ENCODE data around the gene OR4C6. TPM values are rescaled to one million over a fixed set of nuclear protein-coding genes. Genes with fewer than 3 reads are reported as not detected.

The OR4C6 gene
- total RNA-seq (2014; rRNA removed; shearing (Covaris generic)) = not detected in 2 replicates
- not detected in 2 replicates for polyA plus RNA-seq (2016; fragmentation: Nextera tagmentation; extraction: Ambion mirVana)

GRCh38 chr11:55661901-55662300, at the start of gene OR4C6:
OR4C6 (plus strand) TSS chr11:55662201; CDS start chr11:55665167, 2,966 bp downstream.
- DNase-seq = no peak
- Histone ChIP-seq H3K36me3 (ENCODE audit: low read depth) (no peaks in the 10 kb centered on the region), H3K27ac (no peak within 1 kb of the TSS), H3K27me3 (replicated peaks; ENCODE audit: insufficient read depth) (no peaks in the 10 kb centered on the region), H3K9me2 (ENCODE audit: insufficient read depth) (no peaks in the 10 kb centered on the region), H3K9ac (no peak within 1 kb of the TSS), H3K79me2 (ENCODE audit: insufficient read depth) (no peaks in the 10 kb centered on the region), H3K4me2 (ENCODE audit: unreplicated experiment) (no peak within 1 kb of the TSS), H3K4me1 (ENCODE audit: insufficient read depth) (no peaks in the 10 kb centered on the region), H3K9me3 (ENCODE audit: low read depth) (no peaks in the 10 kb centered on the region), H2AFZ (no peak within 1 kb of the TSS), H3F3A (ENCODE audit: insufficient read depth) (no peaks in the 10 kb centered on the region), H3K4me3 (no peak within 1 kb of the TSS), H4K20me1 (ENCODE audit: insufficient read depth) (no peaks in the 10 kb centered on the region)
- in situ Hi-C loops (cut with MboI) = no loop called here
- TF ChIP-seq EZH2 (IDR thresholded peaks at IDR 0.05; ENCODE audit: insufficient read depth, poor library complexity, severe bottlenecking) = no peak
- TF ChIP-seq EZH2phosphoT487 (IDR thresholded peaks at IDR 0.05; ENCODE audit: insufficient read depth, low read depth) = no peak
- 7 to 15% methylated on average over 1 of the region's 1 CpG for WGBS, 2 experiments (ENCODE audit: low coverage in 1 of 2, low lambda C conversion rate in 2 of 2, missing lambda C conversion rate in 2 of 2)

- Histone ChIP-seq H3K4me3 (no peak overlapping the region), H3K27ac (no peak overlapping the region), H3K27me3 (replicated peaks; ENCODE audit: insufficient read depth) (no peaks in the 10 kb centered on the region), H3K79me2 (ENCODE audit: insufficient read depth) (no peaks in the 10 kb centered on the region), H3K9me2 (ENCODE audit: insufficient read depth) (no peaks in the 10 kb centered on the region), H3F3A (ENCODE audit: insufficient read depth) (no peaks in the 10 kb centered on the region), H4K20me1 (ENCODE audit: insufficient read depth) (no peaks in the 10 kb centered on the region), H3K9ac (no peak overlapping the region), H3K4me2 (ENCODE audit: unreplicated experiment) (no peak overlapping the region), H2AFZ (no peak overlapping the region), H3K4me1 (ENCODE audit: insufficient read depth) (no peaks in the 10 kb centered on the region), H3K9me3 (ENCODE audit: low read depth) (no peaks in the 10 kb centered on the region), H3K36me3 (ENCODE audit: low read depth) (no peaks in the 10 kb centered on the region)
- TF ChIP-seq EZH2phosphoT487 (IDR thresholded peaks at IDR 0.05; ENCODE audit: insufficient read depth, low read depth) (no peak), EZH2 (IDR thresholded peaks at IDR 0.05; ENCODE audit: insufficient read depth, poor library complexity, severe bottlenecking) (no peak)
- in situ Hi-C loops (cut with MboI) = no loop called here
- WGBS, 2 experiments (ENCODE audit: low coverage in 1 of 2, low lambda C conversion rate in 2 of 2, missing lambda C conversion rate in 2 of 2) = 60 to 78% methylated on average over 1 of the region's 1 CpG
- DNase-seq = no peak
These were observed 37.5 kb upstream of the OR4C6 start for GRCh38 chr11:55624531-55624930.

DNA sequence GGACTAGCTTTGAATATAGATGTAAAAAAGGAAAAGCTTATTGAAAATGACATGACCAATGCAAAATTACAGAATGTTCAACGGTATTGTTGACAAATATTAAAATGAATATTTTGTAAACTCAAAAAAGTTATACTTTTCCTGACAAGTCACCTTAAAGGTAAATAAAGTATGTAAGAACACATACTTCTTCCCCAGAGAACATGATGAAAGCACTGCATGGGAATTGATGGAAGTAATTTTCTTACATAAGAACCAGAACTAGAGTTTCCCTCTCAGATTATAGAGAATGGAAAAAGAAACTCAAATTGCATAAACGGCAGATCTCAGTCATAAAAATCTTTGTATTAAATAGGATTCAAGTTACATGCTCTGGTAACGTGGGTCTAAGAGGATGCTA, 27.2 kb upstream of the OR4C6 start, which contains the start of gene OR4P4:
OR4P4 (plus strand) TSS at position 301 of the 400 bp plus-strand sequence.
- WGBS, 2 experiments (ENCODE audit: low coverage in 1 of 2, low lambda C conversion rate in 2 of 2, missing lambda C conversion rate in 2 of 2) = 2 to 6% methylated on average over 3 of the region's 3 CpGs
- Histone ChIP-seq H4K20me1 (ENCODE audit: insufficient read depth) (no peaks in the 10 kb centered on the region), H3K79me2 (ENCODE audit: insufficient read depth) (no peaks in the 10 kb centered on the region), H3K27ac (no peak within 1 kb of the TSS), H3K9ac (no peak within 1 kb of the TSS), H3F3A (ENCODE audit: insufficient read depth) (no peaks in the 10 kb centered on the region), H3K4me3 (no peak within 1 kb of the TSS), H3K36me3 (ENCODE audit: low read depth) (no peaks in the 10 kb centered on the region), H3K9me3 (ENCODE audit: low read depth) (no peaks in the 10 kb centered on the region), H3K4me2 (ENCODE audit: unreplicated experiment) (no peak within 1 kb of the TSS), H3K9me2 (ENCODE audit: insufficient read depth) (no peaks in the 10 kb centered on the region), H3K4me1 (ENCODE audit: insufficient read depth) (no peaks in the 10 kb centered on the region), H2AFZ (no peak within 1 kb of the TSS), H3K27me3 (replicated peaks; ENCODE audit: insufficient read depth) (no peaks in the 10 kb centered on the region)
- DNase-seq = no peak
- TF ChIP-seq EZH2phosphoT487 (IDR thresholded peaks at IDR 0.05; ENCODE audit: insufficient read depth, low read depth) = no peak
- in situ Hi-C loops (cut with MboI) = no loop called here

GRCh38 chr11:55648027-55648426, 14.0 kb upstream of the OR4C6 start, which contains the start of gene OR4S2:
OR4S2 (plus strand) TSS chr11:55648327; CDS start chr11:55650904, 2,577 bp downstream.
- H3K9me3 ChIP-seq (ENCODE audit: low read depth) = no peaks in the 10 kb centered on the region
- no peak for DNase-seq
- H4K20me1 ChIP-seq (ENCODE audit: insufficient read depth) = no peaks in the 10 kb centered on the region
- no peaks in the 10 kb centered on the region for H3K4me1 ChIP-seq (ENCODE audit: insufficient read depth)
- no peak within 1 kb of the TSS for H3K4me2 ChIP-seq (ENCODE audit: unreplicated experiment)
- H3K9ac ChIP-seq = no peak within 1 kb of the TSS
- TF ChIP-seq EZH2 (IDR thresholded peaks at IDR 0.05; ENCODE audit: insufficient read depth, poor library complexity, severe bottlenecking) (no peak), EZH2phosphoT487 (IDR thresholded peaks at IDR 0.05; ENCODE audit: insufficient read depth, low read depth) (no peak)
- H2AFZ ChIP-seq = no peak within 1 kb of the TSS
- no peaks in the 10 kb centered on the region for H3K79me2 ChIP-seq (ENCODE audit: insufficient read depth)
- H3K27me3 ChIP-seq (replicated peaks; ENCODE audit: insufficient read depth) = no peaks in the 10 kb centered on the region
- H3K36me3 ChIP-seq (ENCODE audit: low read depth) = no peaks in the 10 kb centered on the region
- H3K4me3 ChIP-seq = no peak within 1 kb of the TSS
- H3K27ac ChIP-seq = no peak within 1 kb of the TSS
- H3F3A ChIP-seq (ENCODE audit: insufficient read depth) = no peaks in the 10 kb centered on the region
- in situ Hi-C loops (cut with MboI) = no loop called here
- WGBS, 2 experiments (ENCODE audit: low coverage in 1 of 2, low lambda C conversion rate in 2 of 2, missing lambda C conversion rate in 2 of 2) = 8 to 25% methylated on average over 2 of the region's 2 CpGs
- no peaks in the 10 kb centered on the region for H3K9me2 ChIP-seq (ENCODE audit: insufficient read depth)

- Histone ChIP-seq H3K4me3 (no peak overlapping the region), H3K4me2 (ENCODE audit: unreplicated experiment) (no peak overlapping the region), H3K9ac (no peak overlapping the region), H3K9me3 (ENCODE audit: low read depth) (no peaks in the 10 kb centered on the region), H3K27ac (no peak overlapping the region), H3K36me3 (ENCODE audit: low read depth) (no peaks in the 10 kb centered on the region), H4K20me1 (ENCODE audit: insufficient read depth) (no peaks in the 10 kb centered on the region), H3K79me2 (ENCODE audit: insufficient read depth) (no peaks in the 10 kb centered on the region), H3F3A (ENCODE audit: insufficient read depth) (no peaks in the 10 kb centered on the region), H2AFZ (no peak overlapping the region), H3K9me2 (ENCODE audit: insufficient read depth) (no peaks in the 10 kb centered on the region), H3K27me3 (replicated peaks; ENCODE audit: insufficient read depth) (no peaks in the 10 kb centered on the region), H3K4me1 (ENCODE audit: insufficient read depth) (no peaks in the 10 kb centered on the region)
- TF ChIP-seq EZH2phosphoT487 (IDR thresholded peaks at IDR 0.05; ENCODE audit: insufficient read depth, low read depth) = no peak
- TF ChIP-seq EZH2 (IDR thresholded peaks at IDR 0.05; ENCODE audit: insufficient read depth, poor library complexity, severe bottlenecking) = no peak
- DNase-seq = no peak
- 10 to 17% methylated on average over 1 of the region's 1 CpG for WGBS, 2 experiments (ENCODE audit: low coverage in 1 of 2, low lambda C conversion rate in 2 of 2, missing lambda C conversion rate in 2 of 2)
- in situ Hi-C loops (cut with MboI) = no loop called here
These were observed 9.4 kb upstream of the OR4C6 start for GRCh38 chr11:55652560-55652959.

Measured in GM23248 (cell line).